ENCODE results near the gene CEACAM16. TPM values are rescaled to one million over a fixed set of nuclear protein-coding genes. Genes with fewer than 3 reads are reported as not detected.
A peak's percentile ranks its signal among the peaks of the same experiment; 100 is the strongest.

Gene CEACAM16
- total RNA-seq, 1 donor from 2014 or later: not detected

GRCh38 chr19:44752816-44753625 lies 54.1 kb downstream of the CEACAM16 start:
- peak; percentile 4 for TF ChIP-seq CTCF (IDR thresholded peaks at IDR 0.05; ENCODE audit: insufficient read depth, low read length, poor library complexity, severe bottlenecking)
- Histone ChIP-seq H3K36me3 (ENCODE audit: control insufficient read depth, insufficient read depth, low read length) (peaks cover 8% of the 10 kb centered on the region), H3K27me3 (ENCODE audit: control insufficient read depth, insufficient read depth, low read length) (no peaks in the 10 kb centered on the region), H3K4me3 (ENCODE audit: low read depth, low read length) (peak overlapping the region; percentile 16)
- DNase-seq (ENCODE audit: low read depth): peak; percentile 92

GRCh38 chr19:44753626-44753931 lies 54.6 kb downstream of the CEACAM16 start:
- TF ChIP-seq CTCF (IDR thresholded peaks at IDR 0.05; ENCODE audit: insufficient read depth, low read length, poor library complexity, severe bottlenecking): no peak
- no peaks in the 10 kb centered on the region for H3K27me3 ChIP-seq (ENCODE audit: control insufficient read depth, insufficient read depth, low read length)
- peaks cover 9% of the 10 kb centered on the region for H3K36me3 ChIP-seq (ENCODE audit: control insufficient read depth, insufficient read depth, low read length)
- no peak for DNase-seq (ENCODE audit: low read depth)
- H3K4me3 ChIP-seq (ENCODE audit: low read depth, low read length): peak overlapping the region; percentile 16

- DNase-seq (ENCODE audit: low read depth): no peak
- H3K4me3 ChIP-seq (ENCODE audit: low read depth, low read length): peak overlapping the region; percentile 16
- TF ChIP-seq CTCF (IDR thresholded peaks at IDR 0.05; ENCODE audit: insufficient read depth, low read length, poor library complexity, severe bottlenecking): no peak
- H3K36me3 ChIP-seq (ENCODE audit: control insufficient read depth, insufficient read depth, low read length): peaks cover 9% of the 10 kb centered on the region
- no peaks in the 10 kb centered on the region for H3K27me3 ChIP-seq (ENCODE audit: control insufficient read depth, insufficient read depth, low read length)
Observed at GRCh38 chr19:44753932-44754749, 55.2 kb downstream of the CEACAM16 start.

GRCh38 chr19:44754750-44755080 lies 55.8 kb downstream of the CEACAM16 start:
- DNase-seq (ENCODE audit: low read depth): no peak
- no peak for TF ChIP-seq CTCF (IDR thresholded peaks at IDR 0.05; ENCODE audit: insufficient read depth, low read length, poor library complexity, severe bottlenecking)
- H3K4me3 ChIP-seq (ENCODE audit: low read depth, low read length): no peak overlapping the region
- H3K36me3 ChIP-seq (ENCODE audit: control insufficient read depth, insufficient read depth, low read length): peaks cover 9% of the 10 kb centered on the region
- H3K27me3 ChIP-seq (ENCODE audit: control insufficient read depth, insufficient read depth, low read length): no peaks in the 10 kb centered on the region

- no peak overlapping the region for H3K4me3 ChIP-seq (ENCODE audit: low read depth, low read length)
- TF ChIP-seq CTCF (IDR thresholded peaks at IDR 0.05; ENCODE audit: insufficient read depth, low read length, poor library complexity, severe bottlenecking): no peak
- DNase-seq (ENCODE audit: low read depth): no peak
- peaks cover 8% of the 10 kb centered on the region for H3K36me3 ChIP-seq (ENCODE audit: control insufficient read depth, insufficient read depth, low read length)
- H3K27me3 ChIP-seq (ENCODE audit: control insufficient read depth, insufficient read depth, low read length): no peaks in the 10 kb centered on the region
Observed at GRCh38 chr19:44755219-44755618, 56.3 kb downstream of the CEACAM16 start.
